ENCODE measurements around the gene TMEM37.

DNA sequence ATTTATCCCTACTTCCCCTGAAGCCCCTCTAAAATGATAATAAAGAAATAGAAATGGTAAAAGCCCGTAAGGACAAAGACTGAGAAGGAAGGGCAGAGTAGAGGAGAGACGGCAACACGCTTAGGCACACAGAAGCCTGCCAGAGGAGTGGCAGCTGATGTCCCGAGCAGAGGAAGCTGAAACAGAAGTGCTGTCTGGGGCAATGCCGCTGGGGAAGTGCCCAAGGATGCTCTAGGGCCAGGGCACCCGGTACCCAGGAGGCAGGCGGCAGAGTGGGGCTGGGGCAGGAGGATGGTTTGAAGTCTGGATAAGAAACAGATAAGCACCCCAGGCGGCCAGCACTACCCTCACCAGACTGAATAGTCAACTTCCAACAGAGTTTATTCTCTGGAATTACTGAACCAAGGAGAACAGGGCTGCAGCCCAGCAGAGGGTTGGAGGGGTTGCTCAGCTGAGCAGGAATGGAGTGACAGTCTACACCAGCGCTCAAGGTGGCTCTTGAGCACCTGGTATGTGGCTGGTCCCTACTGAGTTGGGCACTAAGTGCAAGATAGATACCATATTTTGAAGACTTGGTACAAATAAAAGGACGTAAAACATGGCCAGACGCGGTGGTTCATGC is 22.4 kb downstream of the TMEM37 start:
- TF ChIP-seq, protein P1, sequence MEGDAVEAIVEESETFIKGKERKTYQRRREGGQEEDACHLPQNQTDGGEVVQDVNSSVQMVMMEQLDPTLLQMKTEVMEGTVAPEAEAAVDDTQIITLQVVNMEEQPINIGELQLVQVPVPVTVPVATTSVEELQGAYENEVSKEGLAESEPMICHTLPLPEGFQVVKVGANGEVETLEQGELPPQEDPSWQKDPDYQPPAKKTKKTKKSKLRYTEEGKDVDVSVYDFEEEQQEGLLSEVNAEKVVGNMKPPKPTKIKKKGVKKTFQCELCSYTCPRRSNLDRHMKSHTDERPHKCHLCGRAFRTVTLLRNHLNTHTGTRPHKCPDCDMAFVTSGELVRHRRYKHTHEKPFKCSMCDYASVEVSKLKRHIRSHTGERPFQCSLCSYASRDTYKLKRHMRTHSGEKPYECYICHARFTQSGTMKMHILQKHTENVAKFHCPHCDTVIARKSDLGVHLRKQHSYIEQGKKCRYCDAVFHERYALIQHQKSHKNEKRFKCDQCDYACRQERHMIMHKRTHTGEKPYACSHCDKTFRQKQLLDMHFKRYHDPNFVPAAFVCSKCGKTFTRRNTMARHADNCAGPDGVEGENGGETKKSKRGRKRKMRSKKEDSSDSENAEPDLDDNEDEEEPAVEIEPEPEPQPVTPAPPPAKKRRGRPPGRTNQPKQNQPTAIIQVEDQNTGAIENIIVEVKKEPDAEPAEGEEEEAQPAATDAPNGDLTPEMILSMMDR (IDR thresholded peaks at IDR 0.05; ENCODE audit: borderline replicate concordance, extremely low read depth, low read length, poor library complexity, severe bottlenecking), result no peak
- no peak for TF ChIP-seq EZH2 (IDR thresholded peaks at IDR 0.05; ENCODE audit: borderline replicate concordance, low read depth, low read length, severe bottlenecking)

All from DND-41 (cell line).